Ovary (tissue), 9 donors: ENCODE results near the gene TRABD2B. TPM values are rescaled to one million over a fixed set of nuclear protein-coding genes. Genes with fewer than 3 reads are reported as not detected.

Source experiments
- DNase-seq, 5 donors: peaks; one replicate each; pipeline ENCODE4 v3.0.0-alpha.2; 2019 to 2020
- H3K27ac ChIP-seq, 2 donors: fragments of 200-600 bp; one replicate each; pipeline versions ENCODE4 v1.5.1 to v1.8.0; 2019 to 2022
- H3K27me3 ChIP-seq: fragments of 200-600 bp; one replicate; pipeline ENCODE4 v1.8.0; 2022
- H3K36me3 ChIP-seq: fragments of 200-600 bp; sonication (generic); one replicate; pipeline ENCODE4 v1.5.1; 2019
- H3K4me1 ChIP-seq: one replicate; pipeline ENCODE4 v1.8.1; 2013; ENCODE audit warnings: mild to moderate bottlenecking, moderate library complexity; ENCODE audit not compliant: insufficient read depth
- H3K4me3 ChIP-seq: fragments of 200-600 bp; sonication (generic); one replicate; pipeline ENCODE4 v1.5.1; 2017
- H3K9me3 ChIP-seq, 2 donors: fragments of 200-600 bp in 1 of 2; sonication (generic) in 1 of 2; one replicate each; pipeline versions ENCODE4 v1.5.1 to v1.8.1; 2013 to 2019; ENCODE audit warnings: mild to moderate bottlenecking in 1 of 2, moderate library complexity in 1 of 2
- EP300 ChIP-seq: sonication (generic); formaldehyde crosslinking; IDR thresholded peaks from one replicate; pipeline ENCODE4 v1.6.1; 2017; ENCODE audit warnings: antibody characterized with exemption
- POLR2A ChIP-seq: fragments of 450-650 bp; IDR thresholded peaks from one replicate; pipeline ENCODE4 v1.6.1; 2017; ENCODE audit warnings: antibody characterized with exemption, mild to moderate bottlenecking, moderate library complexity
- WGBS, 3 donors: extraction: QIAGEN DNeasy Blood & Tissue Kit in 1 of 3; methylation state at CpG; one replicate each; pipeline versions ENCODE4 v1.1.5 to v1.1.7; 2013 to 2017; 5-methylcytosine and 5-hydroxymethylcytosine counted together
- intact Hi-C, 4 donors: fragments of 100-400 bp; cut with DNase I; formaldehyde crosslinking; loops; one replicate each; pipeline versions ENCODE4 v1.11.0 to v1.15.1; 2022 to 2023
- polyA plus RNA-seq, 2 donors: library from polyadenylated mRNA; stranded (reverse); fragments of 200-250 nt in 1 of 2; fragments of 350-450 nt in 1 of 2; fragmentation: Illumina TruSeq in 1 of 2; extraction: RNeasy Lipid Tissue Mini Kit (QIAGEN cat#74804) in 1 of 2; gene quantifications; one replicate each; pipeline ENCODE4 v1.2.3, GENCODE V29; 2013 to 2014
- total RNA-seq, 7 donors: library from RNA; depleted of rRNA in 2 of 7; stranded (reverse); fragments of >200 nt in 2 of 7; fragmentation: NEBNext Ultra II Directional in 3 of 7; extraction: Animal tissue kit (Norgen Biotek cat#: 25700) in 3 of 7; gene quantifications; one replicate each; pipeline versions ENCODE4 v1.1.0 to v1.2.4, GENCODE V29; 2016 to 2023
- TF ChIP-seq, protein P1 (sequence below), 3 donors: fragments of 450-650 bp in 2 of 3; fragments of 200-600 bp in 1 of 3; IDR thresholded peaks; one replicate each; pipeline versions ENCODE4 v1.5.1 to v1.8.0; 2016 to 2022; ENCODE audit warnings: antibody characterized with exemption in 3 of 3, mild to moderate bottlenecking in 1 of 3
- donor health status: DM: no; HTN: no; CAD: no; lungs with moderate emphysema.
- donor health status: DM: no; HTN: no; CAD: no.
- donor health status: Bipolar disorder and iron deficiency.
- donor health status: DM: yes; HTN: yes; CAD: no.
- donor health status: DM: no; HTN: no; CAD: no.
- donor health status: DM: yes; HTN: yes; CAD: no.

TRABD2B gene
- total and polyA plus RNA-seq, 9 donors = 0.18 to 1.6 (median 0.52) TPM

DNA sequence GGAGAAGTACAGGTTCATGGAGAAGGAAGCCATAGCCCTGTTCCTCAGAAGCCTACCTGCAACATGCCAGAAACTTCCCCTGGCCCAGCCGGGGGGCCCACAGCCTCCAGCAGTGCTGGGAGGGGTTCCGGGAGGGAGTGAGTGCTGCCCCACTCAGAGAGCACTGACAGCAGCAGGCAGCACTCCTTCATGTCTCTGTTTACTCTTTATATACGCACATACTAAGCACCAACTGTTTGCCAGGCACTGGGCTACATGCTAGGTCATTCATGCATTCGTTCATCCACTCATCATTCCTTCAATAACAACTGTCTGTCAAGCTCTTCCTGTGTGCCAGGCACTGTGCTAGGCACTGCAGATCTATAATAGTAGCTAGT is 120.6 kb downstream of the TRABD2B start:
- 87 to 91% (median 89%) methylated on average over 4 of the region's 4 CpGs for WGBS, 3 donors
- Histone ChIP-seq H3K4me3 (no peak overlapping the region), H3K9me3 (no peaks in the 10 kb centered on the region), H3K27me3 (no peaks in the 10 kb centered on the region), H3K36me3 (no peaks in the 10 kb centered on the region), H3K27ac (no peak overlapping the region), H3K4me1 (peaks cover 6% of the 10 kb centered on the region)
- TF ChIP-seq, protein P1, sequence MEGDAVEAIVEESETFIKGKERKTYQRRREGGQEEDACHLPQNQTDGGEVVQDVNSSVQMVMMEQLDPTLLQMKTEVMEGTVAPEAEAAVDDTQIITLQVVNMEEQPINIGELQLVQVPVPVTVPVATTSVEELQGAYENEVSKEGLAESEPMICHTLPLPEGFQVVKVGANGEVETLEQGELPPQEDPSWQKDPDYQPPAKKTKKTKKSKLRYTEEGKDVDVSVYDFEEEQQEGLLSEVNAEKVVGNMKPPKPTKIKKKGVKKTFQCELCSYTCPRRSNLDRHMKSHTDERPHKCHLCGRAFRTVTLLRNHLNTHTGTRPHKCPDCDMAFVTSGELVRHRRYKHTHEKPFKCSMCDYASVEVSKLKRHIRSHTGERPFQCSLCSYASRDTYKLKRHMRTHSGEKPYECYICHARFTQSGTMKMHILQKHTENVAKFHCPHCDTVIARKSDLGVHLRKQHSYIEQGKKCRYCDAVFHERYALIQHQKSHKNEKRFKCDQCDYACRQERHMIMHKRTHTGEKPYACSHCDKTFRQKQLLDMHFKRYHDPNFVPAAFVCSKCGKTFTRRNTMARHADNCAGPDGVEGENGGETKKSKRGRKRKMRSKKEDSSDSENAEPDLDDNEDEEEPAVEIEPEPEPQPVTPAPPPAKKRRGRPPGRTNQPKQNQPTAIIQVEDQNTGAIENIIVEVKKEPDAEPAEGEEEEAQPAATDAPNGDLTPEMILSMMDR (IDR thresholded peaks at IDR 0.05) = no peak
- no peak for TF ChIP-seq EP300
- no peak for TF ChIP-seq POLR2A
- no peak for DNase-seq
- intact Hi-C loops = no loop called here

DNA sequence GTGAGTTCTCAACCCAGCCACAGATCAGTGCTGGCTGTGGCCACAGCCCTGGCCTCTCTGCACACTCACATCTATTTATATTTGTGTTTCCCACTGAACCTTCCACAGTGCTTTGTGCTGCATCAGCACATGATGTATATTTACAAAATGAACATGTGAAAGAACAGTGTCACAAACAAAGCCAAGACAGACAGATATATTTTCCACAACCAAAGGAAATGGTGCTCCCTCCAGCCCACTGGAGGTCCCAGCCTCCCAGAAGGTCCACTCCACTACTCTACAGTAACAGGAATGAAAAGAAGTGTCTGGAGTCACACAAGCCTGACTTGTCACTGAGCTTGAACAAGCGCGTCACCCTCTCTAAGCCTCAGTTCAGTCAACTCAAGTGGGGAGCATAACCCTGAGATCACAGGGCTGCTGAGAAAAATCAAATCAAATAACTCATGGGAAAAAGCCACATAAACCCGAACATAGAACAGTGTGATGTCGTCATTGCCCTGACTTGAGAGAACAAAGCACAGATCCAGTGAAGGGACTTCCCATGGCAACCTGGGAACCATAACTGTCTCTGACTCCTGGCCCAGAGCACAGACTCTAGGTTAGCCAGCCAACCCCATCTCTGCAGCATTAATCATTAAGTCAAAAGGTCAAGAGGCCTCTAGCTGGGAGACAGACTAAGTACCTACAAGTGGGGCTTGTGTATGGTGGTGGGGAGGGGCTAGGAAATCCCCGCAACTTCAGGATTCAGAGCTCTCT is 121.2 kb downstream of the TRABD2B start:
- TF ChIP-seq POLR2A = no peak
- TF ChIP-seq, protein P1 (IDR thresholded peaks at IDR 0.05) = no peak
- no peak for TF ChIP-seq EP300
- no peak overlapping the region for H3K27ac ChIP-seq
- no peak overlapping the region for H3K4me3 ChIP-seq
- DNase-seq = no peak
- no peaks in the 10 kb centered on the region for H3K36me3 ChIP-seq
- intact Hi-C loops = no loop called here
- H3K9me3 ChIP-seq = no peaks in the 10 kb centered on the region
- H3K4me1 ChIP-seq = peaks cover 6% of the 10 kb centered on the region
- no peaks in the 10 kb centered on the region for H3K27me3 ChIP-seq
- WGBS, 3 donors = 82 to 88% (median 83%) methylated on average over 5 of the region's 5 CpGs

DNA sequence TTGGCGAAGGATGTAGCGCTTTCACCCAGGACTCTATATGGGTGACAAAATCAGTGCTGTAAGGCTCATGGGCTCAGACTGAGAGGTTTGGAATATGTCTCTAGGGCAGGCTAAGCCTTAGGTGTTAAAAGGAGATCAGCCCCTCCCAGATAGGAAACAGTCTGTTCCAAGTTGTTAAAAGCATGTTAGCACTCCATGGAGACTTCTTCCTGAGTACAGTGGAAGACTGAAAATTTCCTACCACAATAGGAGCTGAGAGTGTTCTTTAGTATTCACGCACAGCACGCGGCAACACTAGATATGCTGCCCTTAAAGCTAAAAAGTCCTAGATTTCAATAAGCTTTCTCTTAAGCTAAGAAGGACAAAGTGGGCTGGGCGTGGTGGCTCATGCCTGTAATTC is 122.1 kb downstream of the TRABD2B start:
- WGBS, 3 donors = 74 to 89% (median 79%) methylated on average over 6 of the region's 6 CpGs
- TF ChIP-seq EP300 (no peak), POLR2A (no peak)
- TF ChIP-seq, protein P1 (IDR thresholded peaks at IDR 0.05) = no peak
- Histone ChIP-seq H3K27ac (no peak overlapping the region), H3K9me3 (no peaks in the 10 kb centered on the region), H3K36me3 (no peaks in the 10 kb centered on the region), H3K27me3 (no peaks in the 10 kb centered on the region), H3K4me1 (peaks cover 6% of the 10 kb centered on the region), H3K4me3 (no peak overlapping the region)
- no peak for DNase-seq
- intact Hi-C loops = no loop called here

DNA sequence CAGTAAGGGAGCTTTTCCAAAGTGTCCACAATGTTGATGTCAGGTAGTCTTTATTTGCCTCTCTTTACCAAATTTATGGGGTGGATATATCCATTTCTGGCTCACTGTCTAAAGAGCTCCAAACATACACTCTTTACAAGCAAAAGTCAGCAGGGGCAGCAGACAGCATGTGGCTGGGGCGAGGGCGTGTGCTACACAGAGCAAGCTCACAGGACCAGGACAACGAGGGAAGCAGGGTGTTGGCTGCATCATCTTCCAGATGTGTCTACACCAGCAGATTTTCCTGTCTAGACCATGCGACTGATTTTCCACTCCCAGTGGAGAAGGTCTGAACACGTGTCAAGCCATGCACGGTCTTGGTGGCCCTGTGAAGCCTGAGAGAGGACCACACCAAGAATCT is 123.8 kb downstream of the TRABD2B start:
- H3K27ac ChIP-seq = no peak overlapping the region
- no peak for DNase-seq
- intact Hi-C loops = no loop called here
- 86 to 88% (median 87%) methylated on average over 6 of the region's 6 CpGs for WGBS, 3 donors
- TF ChIP-seq POLR2A = no peak
- peaks cover 6% of the 10 kb centered on the region for H3K4me1 ChIP-seq
- no peaks in the 10 kb centered on the region for H3K36me3 ChIP-seq
- H3K4me3 ChIP-seq = no peak overlapping the region
- H3K9me3 ChIP-seq = no peaks in the 10 kb centered on the region
- H3K27me3 ChIP-seq = no peaks in the 10 kb centered on the region

DNA sequence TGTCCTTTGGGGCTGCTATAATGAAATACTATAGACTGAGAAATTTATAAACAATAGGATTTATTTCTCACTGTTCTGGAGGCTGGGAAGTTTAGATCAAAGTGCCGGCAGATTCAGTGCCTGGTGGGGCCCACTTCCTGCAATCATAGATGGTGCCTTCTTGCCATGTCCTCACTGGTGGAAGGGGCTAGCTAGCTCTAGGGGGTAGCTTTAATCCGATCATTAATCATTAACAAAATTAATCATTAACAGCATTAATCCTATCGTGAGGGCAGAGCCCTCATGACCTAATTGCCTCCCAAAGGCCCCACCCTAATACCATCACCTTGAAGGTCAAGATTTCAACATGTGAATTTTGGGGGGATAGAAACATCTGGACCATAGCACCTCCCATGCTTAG is 124.3 kb downstream of the TRABD2B start:
- WGBS, 3 donors = 82 to 96% (median 93%) methylated on average over 3 of the region's 3 CpGs
- no peak for TF ChIP-seq POLR2A
- TF ChIP-seq, protein P1 (IDR thresholded peaks at IDR 0.05) = no peak
- TF ChIP-seq EP300 = no peak
- Histone ChIP-seq H3K9me3 (no peaks in the 10 kb centered on the region), H3K36me3 (no peaks in the 10 kb centered on the region), H3K4me3 (no peak overlapping the region), H3K27ac (no peak overlapping the region), H3K4me1 (peaks cover 6% of the 10 kb centered on the region), H3K27me3 (no peaks in the 10 kb centered on the region)
- intact Hi-C loops = no loop called here
- DNase-seq = no peak
